NCI-H2196 (cell line): ENCODE results near the gene RC3H2.

Experiments used
- DNase-seq: peaks from one replicate; lab custom pipeline; 2025; ENCODE audit not compliant: unreplicated experiment; lab: John Stamatoyannopoulos, UW

Gene RC3H2

GRCh38 chr9:122904823-122905710 lies at the start of gene RC3H2:
Gene RC3H2 (minus strand): TSS chr9:122905359. CDS start chr9:122897509, 7,850 bp downstream.
- DNase-seq = peak; percentile 99

GRCh38 chr9:122954253-122954691 lies 49.1 kb upstream of the RC3H2 start:
- no peak for DNase-seq

GRCh38 chr9:122951056-122951455 lies 45.9 kb upstream of the RC3H2 start:
- DNase-seq = no peak

- no peak for DNase-seq
These were observed 45.1 kb upstream of the RC3H2 start for GRCh38 chr9:122950263-122950662.

- no peak for DNase-seq
These were observed 44.5 kb upstream of the RC3H2 start for GRCh38 chr9:122949696-122950095.

GRCh38 chr9:122948313-122948712 lies 43.2 kb upstream of the RC3H2 start:
- no peak for DNase-seq

GRCh38 chr9:122946461-122947005 lies 41.4 kb upstream of the RC3H2 start:
- no peak for DNase-seq

- no peak for DNase-seq
These were observed 40.1 kb upstream of the RC3H2 start for GRCh38 chr9:122944960-122945888.

- no peak for DNase-seq
These were observed 36.5 kb upstream of the RC3H2 start for GRCh38 chr9:122941582-122942234.

GRCh38 chr9:122940749-122941581 lies 35.8 kb upstream of the RC3H2 start, which contains the start of gene RABGAP1:
Gene RABGAP1 (plus strand): TSS chr9:122941020. CDS start chr9:122957060, 16,040 bp downstream.
- DNase-seq = peak; percentile 99

- no peak for DNase-seq
These were observed 35.2 kb upstream of the RC3H2 start for GRCh38 chr9:122940454-122940748.

GRCh38 chr9:122939601-122940000 lies 34.4 kb upstream of the RC3H2 start:
- no peak for DNase-seq

GRCh38 chr9:122936883-122937282 lies 31.7 kb upstream of the RC3H2 start:
- DNase-seq = no peak

GRCh38 chr9:122936464-122936863 lies 31.3 kb upstream of the RC3H2 start:
- no peak for DNase-seq

GRCh38 chr9:122931226-122932121 lies 26.3 kb upstream of the RC3H2 start, which contains the start of gene ZBTB26:
Gene ZBTB26 (minus strand): TSS chr9:122931512. CDS start chr9:122919934, 11,578 bp downstream.
- peak; percentile 92 for DNase-seq

GRCh38 chr9:122930541-122931225 lies 25.5 kb upstream of the RC3H2 start:
- no peak for DNase-seq

- no peak for DNase-seq
These were observed 24.7 kb upstream of the RC3H2 start for GRCh38 chr9:122929796-122930354.

- DNase-seq = no peak
These were observed 18.8 kb upstream of the RC3H2 start for GRCh38 chr9:122923947-122924346.
